ENCODE data around the gene MYBPC3.

MYBPC3 gene

GRCh38 chr11:47359162-47359561, 6.7 kb upstream of the MYBPC3 start:
- H3K4me3 ChIP-seq (ENCODE audit: low read depth, low read length), result no peak overlapping the region

GRCh38 chr11:47358731-47359051, 6.2 kb upstream of the MYBPC3 start:
- no peak overlapping the region for H3K4me3 ChIP-seq (ENCODE audit: low read depth, low read length)

GRCh38 chr11:47357985-47358730, 5.7 kb upstream of the MYBPC3 start:
- no peak overlapping the region for H3K4me3 ChIP-seq (ENCODE audit: low read depth, low read length)

- H3K4me3 ChIP-seq (ENCODE audit: low read depth, low read length), result no peak overlapping the region
Measured at GRCh38 chr11:47356998-47357329, 4.5 kb upstream of the MYBPC3 start.

- H3K4me3 ChIP-seq (ENCODE audit: low read depth, low read length), result no peak overlapping the region
Measured at GRCh38 chr11:47356129-47356997, 3.9 kb upstream of the MYBPC3 start.

- peak overlapping the region; percentile 22 for H3K4me3 ChIP-seq (ENCODE audit: low read depth, low read length)
Measured at GRCh38 chr11:47355283-47356128, 3.0 kb upstream of the MYBPC3 start.

- peak overlapping the region; percentile 22 for H3K4me3 ChIP-seq (ENCODE audit: low read depth, low read length)
Measured at GRCh38 chr11:47354913-47355282, 2.4 kb upstream of the MYBPC3 start.

- no peak overlapping the region for H3K4me3 ChIP-seq (ENCODE audit: low read depth, low read length)
Measured at GRCh38 chr11:47353978-47354774, 1.7 kb upstream of the MYBPC3 start.

GRCh38 chr11:47351156-47352126, 1.1 kb downstream of the MYBPC3 start:
- no peak overlapping the region for H3K4me3 ChIP-seq (ENCODE audit: low read depth, low read length)

GRCh38 chr11:47350315-47350714, 2.2 kb downstream of the MYBPC3 start:
- H3K4me3 ChIP-seq (ENCODE audit: low read depth, low read length), result no peak overlapping the region

GRCh38 chr11:47349521-47350095, 2.9 kb downstream of the MYBPC3 start:
- H3K4me3 ChIP-seq (ENCODE audit: low read depth, low read length), result no peak overlapping the region

- H3K4me3 ChIP-seq (ENCODE audit: low read depth, low read length), result no peak overlapping the region
Measured at GRCh38 chr11:47348859-47349258, 3.6 kb downstream of the MYBPC3 start.

- no peak overlapping the region for H3K4me3 ChIP-seq (ENCODE audit: low read depth, low read length)
Measured at GRCh38 chr11:47348131-47348802, 4.2 kb downstream of the MYBPC3 start.

GRCh38 chr11:47347137-47347536, 5.4 kb downstream of the MYBPC3 start:
- no peak overlapping the region for H3K4me3 ChIP-seq (ENCODE audit: low read depth, low read length)

GRCh38 chr11:47345890-47346563, 6.5 kb downstream of the MYBPC3 start:
- no peak overlapping the region for H3K4me3 ChIP-seq (ENCODE audit: low read depth, low read length)

GRCh38 chr11:47342854-47343253, 9.6 kb downstream of the MYBPC3 start:
- no peak overlapping the region for H3K4me3 ChIP-seq (ENCODE audit: low read depth, low read length)

- H3K4me3 ChIP-seq (ENCODE audit: low read depth, low read length), result no peak overlapping the region
Measured at GRCh38 chr11:47342036-47342803, 10.3 kb downstream of the MYBPC3 start.
